Measurements from ENCODE around the gene VIPR2. TPM values are rescaled to one million over a fixed set of nuclear protein-coding genes. Genes with fewer than 3 reads are reported as not detected.

Gene VIPR2
- total and polyA plus RNA-seq, 7 experiments from 2014 or later, result 0.27 to 1.3 (median 0.98) TPM; not detected in 4

GRCh38 chr7:159056737-159057136 lies 87.9 kb downstream of the VIPR2 start:
- H3K27ac Mint-ChIP-seq, result no peak overlapping the region

GRCh38 chr7:159051916-159052315 lies 92.8 kb downstream of the VIPR2 start:
- ChIA-PET POLR2A (no interaction called here), CTCF (no interaction called here)

More at GRCh38 chr7:159056737-159057136, 87.9 kb downstream of the VIPR2 start:
- no peak for DNase-seq
- no peaks in the 10 kb centered on the region for H3K27me3 ChIP-seq (ENCODE audit: control insufficient read depth in 2 of 2, insufficient read depth in 2 of 2, low read length in 2 of 2)
- Mint-ChIP-seq H3K27me3 (peaks cover 0 to 7% (median 0%) of the 10 kb centered on the region in 5 donors), H3K4me3 (no peak overlapping the region), H3K9me3 (peaks cover 0 to 9% (median 4%) of the 10 kb centered on the region in 11 donors), H3K4me1 (peaks cover 0 to 7% (median 0%) of the 10 kb centered on the region in 7 donors), H3K36me3 (peaks cover 0 to 7% (median 6%) of the 10 kb centered on the region in 5 donors)
- intact Hi-C loops (cut with micrococcal nuclease), result no loop called here
- no peaks in the 10 kb centered on the region for H3K4me1 ChIP-seq (ENCODE audit: control insufficient read depth in 2 of 2, insufficient read depth in 2 of 2, low read length in 2 of 2)
- no peak for ATAC-seq
- ChIA-PET POLR2A (no interaction called here), CTCF (no interaction called here)
- no peak overlapping the region for H3K4me3 ChIP-seq (ENCODE audit: low read length)
- H3K36me3 ChIP-seq (ENCODE audit: control insufficient read depth in 2 of 3, insufficient read depth in 3 of 3, low read length in 3 of 3), result no peaks in the 10 kb centered on the region
- H3K27ac ChIP-seq (ENCODE audit: low read depth, low read length), result no peak overlapping the region
- H3K9me3 ChIP-seq (ENCODE audit: control insufficient read depth in 2 of 3, low read length in 3 of 3), result no peaks in the 10 kb centered on the region

GRCh38 chr7:159050704-159051103 lies 94.0 kb downstream of the VIPR2 start:
- ATAC-seq (peak; percentile 57), DNase-seq (peak in 3 of 9 donors; percentile 11 to 27 (median 25))
- H3K27ac ChIP-seq (ENCODE audit: low read depth, low read length), result no peak overlapping the region
- Mint-ChIP-seq H3K4me3 (peak overlapping the region in 4 of 10 donors; percentile 4 to 64 (median 25)), H3K4me1 (peaks cover 5 to 35% (median 10%) of the 10 kb centered on the region in 7 donors), H3K27ac (peak overlapping the region in 2 of 9 donors; percentile 13 to 84), H3K36me3 (peaks cover 0 to 18% (median 6%) of the 10 kb centered on the region in 5 donors), H3K27me3 (peaks cover 0 to 12% (median 0%) of the 10 kb centered on the region in 5 donors), H3K9me3 (peaks cover 0 to 16% (median 6%) of the 10 kb centered on the region in 11 donors)
- no peaks in the 10 kb centered on the region for H3K4me1 ChIP-seq (ENCODE audit: control insufficient read depth in 2 of 2, insufficient read depth in 2 of 2, low read length in 2 of 2)
- H3K36me3 ChIP-seq (ENCODE audit: control insufficient read depth in 2 of 3, insufficient read depth in 3 of 3, low read length in 3 of 3), result no peaks in the 10 kb centered on the region
- no peaks in the 10 kb centered on the region for H3K27me3 ChIP-seq (ENCODE audit: control insufficient read depth in 2 of 2, insufficient read depth in 2 of 2, low read length in 2 of 2)
- H3K9me3 ChIP-seq (ENCODE audit: control insufficient read depth in 2 of 3, low read length in 3 of 3), result no peaks in the 10 kb centered on the region
- H3K4me3 ChIP-seq (ENCODE audit: low read length), result no peak overlapping the region
- ChIA-PET POLR2A (no interaction called here), CTCF (no interaction called here)
- intact Hi-C loops (cut with micrococcal nuclease), result loop anchor here in 1 of 2 donors (5.0 kb wide), 1 partner anchor 97 kb away; no protein-coding TSS in a partner anchor

More at GRCh38 chr7:159051916-159052315, 92.8 kb downstream of the VIPR2 start:
- no peak for ATAC-seq
- Mint-ChIP-seq H3K4me1 (peaks cover 5 to 35% (median 10%) of the 10 kb centered on the region in 7 donors), H3K27ac (peak overlapping the region in 1 of 9 donors; percentile 63), H3K4me3 (peak overlapping the region in 1 of 10 donors; percentile 48), H3K27me3 (peaks cover 0 to 12% (median 0%) of the 10 kb centered on the region in 5 donors), H3K9me3 (peaks cover 0 to 16% (median 6%) of the 10 kb centered on the region in 11 donors), H3K36me3 (peaks cover 0 to 14% (median 6%) of the 10 kb centered on the region in 5 donors)
- Histone ChIP-seq H3K27me3 (ENCODE audit: control insufficient read depth in 2 of 2, insufficient read depth in 2 of 2, low read length in 2 of 2) (no peaks in the 10 kb centered on the region), H3K9me3 (ENCODE audit: control insufficient read depth in 2 of 3, low read length in 3 of 3) (no peaks in the 10 kb centered on the region), H3K27ac (ENCODE audit: low read depth, low read length) (no peak overlapping the region), H3K4me1 (ENCODE audit: control insufficient read depth in 2 of 2, insufficient read depth in 2 of 2, low read length in 2 of 2) (no peaks in the 10 kb centered on the region), H3K4me3 (ENCODE audit: low read length) (no peak overlapping the region), H3K36me3 (ENCODE audit: control insufficient read depth in 2 of 3, insufficient read depth in 3 of 3, low read length in 3 of 3) (no peaks in the 10 kb centered on the region)
- intact Hi-C loops (cut with micrococcal nuclease), result loop anchor here in 1 of 2 donors (5.0 kb wide), 1 partner anchor 95 kb away; no protein-coding TSS in a partner anchor
- no peak for DNase-seq

- Histone ChIP-seq H3K27ac (ENCODE audit: low read depth, low read length) (no peak overlapping the region), H3K27me3 (ENCODE audit: control insufficient read depth in 2 of 2, insufficient read depth in 2 of 2, low read length in 2 of 2) (no peaks in the 10 kb centered on the region), H3K4me1 (ENCODE audit: control insufficient read depth in 2 of 2, insufficient read depth in 2 of 2, low read length in 2 of 2) (no peaks in the 10 kb centered on the region), H3K9me3 (ENCODE audit: control insufficient read depth in 2 of 3, low read length in 3 of 3) (no peaks in the 10 kb centered on the region), H3K36me3 (ENCODE audit: control insufficient read depth in 2 of 3, insufficient read depth in 3 of 3, low read length in 3 of 3) (no peaks in the 10 kb centered on the region), H3K4me3 (ENCODE audit: low read length) (no peak overlapping the region)
- H3K9me3 Mint-ChIP-seq, result peaks cover 0 to 16% (median 6%) of the 10 kb centered on the region in 11 donors
- H3K4me3 Mint-ChIP-seq, result no peak overlapping the region
- peaks cover 0 to 12% (median 4%) of the 10 kb centered on the region in 5 donors for H3K27me3 Mint-ChIP-seq
- ATAC-seq, result no peak
- DNase-seq, result peak in 1 of 9 donors; percentile 15
- H3K27ac Mint-ChIP-seq, result peak overlapping the region in 1 of 9 donors; percentile 3
- peaks cover 5 to 35% (median 10%) of the 10 kb centered on the region in 7 donors for H3K4me1 Mint-ChIP-seq
- POLR2A ChIA-PET, result no interaction called here
- CTCF ChIA-PET, result no interaction called here
- H3K36me3 Mint-ChIP-seq, result peaks cover 0 to 18% (median 6%) of the 10 kb centered on the region in 5 donors
- intact Hi-C loops (cut with micrococcal nuclease), result loop anchor here in 1 of 2 donors (5.0 kb wide), 1 partner anchor 98 kb away; no protein-coding TSS in a partner anchor
Observed at GRCh38 chr7:159049266-159050025, 95.2 kb downstream of the VIPR2 start.

- Mint-ChIP-seq H3K4me1 (peaks cover 5 to 35% (median 10%) of the 10 kb centered on the region in 7 donors), H3K27ac (peak overlapping the region in 1 of 9 donors; percentile 3), H3K27me3 (peaks cover 0 to 12% (median 4%) of the 10 kb centered on the region in 5 donors), H3K36me3 (peaks cover 0 to 18% (median 6%) of the 10 kb centered on the region in 5 donors), H3K9me3 (peaks cover 0 to 16% (median 6%) of the 10 kb centered on the region in 11 donors), H3K4me3 (no peak overlapping the region)
- Histone ChIP-seq H3K4me3 (ENCODE audit: low read length) (no peak overlapping the region), H3K27ac (ENCODE audit: low read depth, low read length) (no peak overlapping the region), H3K4me1 (ENCODE audit: control insufficient read depth in 2 of 2, insufficient read depth in 2 of 2, low read length in 2 of 2) (no peaks in the 10 kb centered on the region), H3K36me3 (ENCODE audit: control insufficient read depth in 2 of 3, insufficient read depth in 3 of 3, low read length in 3 of 3) (no peaks in the 10 kb centered on the region), H3K27me3 (ENCODE audit: control insufficient read depth in 2 of 2, insufficient read depth in 2 of 2, low read length in 2 of 2) (no peaks in the 10 kb centered on the region), H3K9me3 (ENCODE audit: control insufficient read depth in 2 of 3, low read length in 3 of 3) (no peaks in the 10 kb centered on the region)
- POLR2A ChIA-PET, result no interaction called here
- CTCF ChIA-PET, result interaction anchor here (0.8 kb wide), 1 partner anchor 139 kb away, joined by 5 read pairs; no protein-coding TSS in a partner anchor
- intact Hi-C loops (cut with micrococcal nuclease), result no loop called here
- ATAC-seq, result no peak
- DNase-seq, result no peak
Observed at GRCh38 chr7:159048656-159049055, 96.0 kb downstream of the VIPR2 start.

- POLR2A ChIA-PET, result no interaction called here
Observed at GRCh38 chr7:159047536-159047935, 97.1 kb downstream of the VIPR2 start.

More at GRCh38 chr7:159047536-159047935, 97.1 kb downstream of the VIPR2 start:
- Histone ChIP-seq H3K27me3 (ENCODE audit: control insufficient read depth in 2 of 2, insufficient read depth in 2 of 2, low read length in 2 of 2) (no peaks in the 10 kb centered on the region), H3K4me3 (ENCODE audit: low read length) (no peak overlapping the region), H3K9me3 (ENCODE audit: control insufficient read depth in 2 of 3, low read length in 3 of 3) (no peaks in the 10 kb centered on the region), H3K4me1 (ENCODE audit: control insufficient read depth in 2 of 2, insufficient read depth in 2 of 2, low read length in 2 of 2) (no peaks in the 10 kb centered on the region), H3K36me3 (ENCODE audit: control insufficient read depth in 2 of 3, insufficient read depth in 3 of 3, low read length in 3 of 3) (no peaks in the 10 kb centered on the region), H3K27ac (ENCODE audit: low read depth, low read length) (no peak overlapping the region)
- H3K36me3 Mint-ChIP-seq, result peaks cover 0 to 23% (median 6%) of the 10 kb centered on the region in 5 donors
- H3K4me3 Mint-ChIP-seq, result no peak overlapping the region
- H3K27ac Mint-ChIP-seq, result no peak overlapping the region
- ATAC-seq (no peak), DNase-seq (no peak)
- intact Hi-C loops (cut with micrococcal nuclease), result no loop called here
- peaks cover 0 to 12% (median 4%) of the 10 kb centered on the region in 5 donors for H3K27me3 Mint-ChIP-seq
- peaks cover 0 to 24% (median 6%) of the 10 kb centered on the region in 11 donors for H3K9me3 Mint-ChIP-seq
- CTCF ChIA-PET, result interaction anchor here (0.6 to 0.8 kb wide), 2 partner anchors 16 to 141 kb away, joined by 3 to 5 read pairs; no protein-coding TSS in a partner anchor
- peaks cover 5 to 35% (median 10%) of the 10 kb centered on the region in 7 donors for H3K4me1 Mint-ChIP-seq
